DMS53 treated with DMSO at 0.1 percent for 48 hours (cell line): Measurements from ENCODE around the gene SLC41A1.

Experiments used
- DNase-seq: peaks from one replicate; lab custom pipeline; 2025; ENCODE audit not compliant: unreplicated experiment; lab: John Stamatoyannopoulos, UW

Gene SLC41A1

DNA sequence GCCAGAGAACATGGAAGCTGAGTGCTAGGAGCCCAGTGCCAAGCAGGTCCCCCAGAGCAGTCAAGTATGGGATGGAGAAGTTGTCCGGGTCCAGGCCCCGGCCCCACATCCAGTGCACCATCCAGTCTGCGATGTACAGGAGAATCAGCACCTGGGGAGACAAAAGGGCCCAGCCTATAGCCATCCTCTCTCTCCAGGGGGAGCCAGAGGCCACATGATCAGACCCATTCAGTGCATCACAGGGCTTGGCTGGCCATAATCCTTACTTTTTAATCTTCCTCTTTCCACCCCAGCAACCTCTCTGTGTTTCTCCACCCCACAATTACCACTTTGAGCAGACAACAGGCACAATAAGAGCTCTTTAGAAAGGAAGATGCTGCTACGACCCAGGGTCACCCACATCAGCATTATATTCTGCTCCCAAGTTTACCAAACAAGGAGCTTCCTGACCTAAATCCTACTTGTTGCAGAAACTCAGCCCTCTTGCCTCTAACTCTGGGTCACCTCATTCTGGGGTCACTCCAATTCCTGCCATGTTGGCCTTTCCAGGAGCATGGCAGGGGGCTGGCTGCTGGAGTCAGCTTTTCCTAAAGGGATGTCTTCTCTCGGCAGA is 21.3 kb downstream of the SLC41A1 start:
- DNase-seq, result peak; percentile 64

DNA sequence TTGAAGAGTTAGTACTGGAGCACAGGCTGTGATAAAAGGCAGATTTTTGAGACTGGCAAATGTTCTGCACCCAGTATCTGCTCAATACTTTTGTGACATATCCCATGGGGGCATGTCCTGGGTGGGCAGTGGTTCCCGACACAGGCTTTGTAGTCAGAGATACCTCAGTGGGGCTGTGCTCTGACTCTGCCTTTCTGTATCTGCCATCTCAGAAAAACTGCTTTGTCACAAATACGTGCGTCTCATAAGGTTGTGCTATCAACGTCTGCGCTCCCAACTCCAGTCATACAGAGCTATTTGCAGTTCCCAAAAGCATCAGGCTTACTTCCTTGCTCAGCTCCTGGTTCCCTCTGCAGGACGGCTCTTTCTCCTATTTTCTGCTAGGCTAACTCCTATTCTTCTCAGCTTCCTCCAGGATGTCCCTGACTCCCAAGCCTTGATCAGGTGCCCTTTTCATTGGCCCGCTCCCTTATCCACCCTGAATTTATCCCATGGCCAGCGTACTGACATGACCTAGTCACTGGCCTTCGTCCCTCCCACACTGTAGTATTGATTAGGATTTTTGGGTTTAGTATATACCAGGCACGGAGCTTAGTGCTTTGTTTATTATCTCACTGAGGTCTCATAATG is 25.6 kb downstream of the SLC41A1 start:
- DNase-seq, result no peak

DNA sequence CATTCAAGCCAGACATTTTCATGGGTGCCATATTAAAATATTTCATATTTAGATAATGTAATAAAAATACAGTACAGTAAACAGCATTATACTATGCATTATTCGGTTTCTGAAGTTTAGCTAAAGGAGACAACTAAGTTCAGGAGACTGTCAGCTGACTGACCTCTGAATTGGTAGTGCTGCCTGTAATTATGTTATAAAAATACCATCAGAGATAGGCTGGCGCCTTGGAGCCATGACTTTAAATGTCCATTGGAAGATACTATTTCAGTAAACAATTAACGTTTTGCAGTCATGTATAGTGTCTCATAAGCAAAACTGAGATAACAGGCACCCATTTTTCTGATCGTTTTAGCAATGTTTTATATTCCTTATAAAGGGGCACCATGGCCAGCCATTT is 26.4 kb downstream of the SLC41A1 start:
- DNase-seq, result no peak

- DNase-seq, result no peak
Observed at GRCh38 chr1:205785446-205785845, 27.6 kb downstream of the SLC41A1 start.

DNA sequence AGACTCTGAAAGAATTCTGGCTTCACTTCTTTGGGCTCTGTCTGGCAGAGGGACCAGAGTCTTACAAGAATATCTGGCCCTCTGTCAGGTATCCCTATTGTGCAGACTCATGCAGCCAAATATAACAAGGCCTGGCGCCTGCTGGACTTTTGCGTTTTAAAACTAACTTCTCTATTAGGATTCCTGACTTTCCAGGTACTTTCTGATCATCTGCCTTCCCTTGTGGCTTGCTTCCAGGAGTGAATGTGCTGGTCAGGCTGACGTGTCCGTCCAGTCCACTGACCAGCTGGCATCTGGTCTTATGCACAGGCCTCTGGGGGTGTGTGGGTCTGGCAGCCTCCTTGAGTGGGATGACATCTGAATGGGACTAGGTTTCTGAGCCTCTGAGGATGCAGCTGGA is 29.1 kb downstream of the SLC41A1 start:
- DNase-seq, result no peak

- no peak for DNase-seq
Observed at GRCh38 chr1:205783433-205783795, 29.6 kb downstream of the SLC41A1 start.

DNA sequence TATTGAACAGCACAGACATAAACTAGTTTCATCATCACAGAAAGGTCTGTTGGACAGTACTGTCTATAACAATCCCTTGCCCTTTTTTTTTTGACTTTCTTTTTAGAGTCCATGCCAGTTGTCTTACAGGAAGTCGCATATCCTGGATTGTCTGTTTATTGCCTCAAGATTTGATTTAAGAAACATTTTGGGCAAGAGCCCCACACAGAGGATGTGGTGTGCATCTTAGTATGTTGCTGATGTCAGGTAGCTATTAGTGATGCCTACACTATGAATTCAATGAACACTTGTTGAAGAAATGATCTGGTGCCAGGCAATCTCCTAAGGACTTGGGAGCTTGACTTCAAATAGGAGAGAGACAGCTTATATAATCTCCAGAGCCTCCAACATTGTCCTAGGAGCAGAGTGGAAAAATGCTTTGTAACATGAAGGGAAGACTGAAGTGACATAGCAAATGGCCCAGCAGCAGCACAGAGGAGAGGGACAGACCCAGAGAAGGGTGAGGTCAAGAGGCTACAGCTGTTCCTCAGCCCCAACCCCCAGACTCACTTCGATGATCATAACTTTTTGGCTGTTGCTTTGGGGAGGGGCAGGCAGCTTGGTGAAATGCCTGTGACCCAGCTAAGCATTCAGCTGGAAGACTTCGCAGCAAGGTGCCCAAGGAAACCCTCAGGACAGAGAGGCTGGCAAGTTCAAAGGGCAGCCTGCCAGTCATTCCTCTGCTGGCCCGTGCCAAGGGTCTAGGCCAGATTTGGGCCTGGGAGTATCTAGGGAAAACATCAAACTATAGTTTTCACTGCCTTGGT is 30.2 kb downstream of the SLC41A1 start:
- DNase-seq, result no peak

- no peak for DNase-seq
Observed at GRCh38 chr1:205780335-205780734, 32.7 kb downstream of the SLC41A1 start.

GRCh38 chr1:205777994-205778393 is 35.0 kb downstream of the SLC41A1 start:
- no peak for DNase-seq

- no peak for DNase-seq
Observed at GRCh38 chr1:205775717-205776056, 37.3 kb downstream of the SLC41A1 start.

DNA sequence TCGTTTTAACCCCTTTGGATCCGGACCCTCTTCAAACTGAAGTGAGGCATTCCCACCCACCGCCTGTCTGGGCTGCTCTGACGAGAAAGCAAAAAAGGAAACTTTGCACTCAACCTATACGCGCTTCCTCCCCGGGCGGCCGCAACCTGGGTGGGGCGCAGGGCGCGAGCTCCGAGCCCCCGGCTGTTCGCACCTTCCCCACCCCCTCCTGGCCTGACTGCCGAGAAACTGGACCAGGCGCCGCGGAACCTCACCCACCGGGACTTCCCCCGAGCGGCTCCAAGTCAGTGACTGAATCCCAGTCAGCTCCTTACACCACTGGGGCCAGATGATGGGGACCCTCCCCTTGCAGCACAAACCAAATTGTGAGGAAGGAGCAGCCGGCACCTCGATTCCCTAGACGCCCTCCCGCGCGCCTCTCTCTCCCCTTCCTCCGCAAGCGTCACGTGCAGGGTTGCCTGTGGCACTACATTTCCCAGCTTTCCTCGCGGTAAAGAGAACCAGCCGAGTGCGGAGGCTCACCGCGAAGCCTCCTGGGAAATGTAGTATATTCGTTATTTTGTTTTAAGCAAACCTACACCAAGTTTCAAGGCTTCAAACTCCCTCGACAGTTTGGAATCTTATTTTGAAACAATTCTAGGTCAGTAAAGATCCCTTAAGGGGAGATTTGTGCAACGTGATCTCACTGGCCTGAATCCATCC is 37.8 kb downstream of the SLC41A1 start, which contains the start of gene RAB29:
Gene RAB29, minus strand, starts transcription at position 468 of the 702 bp plus-strand sequence. CDS start 526 bp downstream, outside the sequence.
- DNase-seq, result peak; percentile 59

DNA sequence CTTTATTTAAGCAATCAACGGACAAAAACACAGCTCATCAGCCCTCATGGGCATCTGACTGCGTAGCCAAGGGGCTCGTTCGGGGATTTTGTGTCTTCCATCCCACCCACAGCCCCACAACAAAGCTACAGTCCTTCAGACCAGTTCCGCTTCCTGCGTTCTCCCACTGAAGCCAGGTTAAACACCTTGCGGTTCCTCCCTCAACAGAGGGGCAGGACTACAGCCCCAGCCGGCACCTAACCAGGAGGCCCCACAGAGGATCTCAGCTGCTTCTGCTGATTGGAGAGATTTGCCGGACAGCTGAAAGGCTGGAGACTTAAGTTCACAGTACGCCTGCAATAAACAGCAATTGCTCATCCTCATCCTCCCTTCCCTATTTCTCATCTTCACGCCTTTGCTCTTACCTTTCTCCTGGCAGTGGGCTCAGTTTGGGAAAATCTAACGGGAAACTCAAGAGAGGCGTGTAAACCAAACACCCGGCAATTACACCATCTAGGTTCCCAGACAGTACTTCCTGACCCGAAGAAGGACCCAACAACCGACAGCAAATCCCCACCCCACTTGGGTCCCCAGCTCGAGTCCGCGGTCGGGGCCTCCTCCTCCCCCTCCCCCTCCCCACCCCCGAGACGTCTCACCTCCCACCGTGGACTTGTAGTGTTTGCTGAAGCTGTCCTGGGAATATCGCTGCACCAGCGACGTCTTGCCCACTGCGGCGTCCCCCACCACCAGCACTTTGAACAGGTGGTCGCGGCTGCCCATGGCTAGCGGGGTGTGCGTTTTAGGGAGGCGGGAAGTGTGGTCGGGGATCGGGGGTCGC is 38.6 kb downstream of the SLC41A1 start:
- no peak for DNase-seq

GRCh38 chr1:205772607-205773032 is 40.4 kb downstream of the SLC41A1 start:
- no peak for DNase-seq

- DNase-seq, result no peak
Observed at GRCh38 chr1:205770618-205771017, 42.4 kb downstream of the SLC41A1 start.

DNA sequence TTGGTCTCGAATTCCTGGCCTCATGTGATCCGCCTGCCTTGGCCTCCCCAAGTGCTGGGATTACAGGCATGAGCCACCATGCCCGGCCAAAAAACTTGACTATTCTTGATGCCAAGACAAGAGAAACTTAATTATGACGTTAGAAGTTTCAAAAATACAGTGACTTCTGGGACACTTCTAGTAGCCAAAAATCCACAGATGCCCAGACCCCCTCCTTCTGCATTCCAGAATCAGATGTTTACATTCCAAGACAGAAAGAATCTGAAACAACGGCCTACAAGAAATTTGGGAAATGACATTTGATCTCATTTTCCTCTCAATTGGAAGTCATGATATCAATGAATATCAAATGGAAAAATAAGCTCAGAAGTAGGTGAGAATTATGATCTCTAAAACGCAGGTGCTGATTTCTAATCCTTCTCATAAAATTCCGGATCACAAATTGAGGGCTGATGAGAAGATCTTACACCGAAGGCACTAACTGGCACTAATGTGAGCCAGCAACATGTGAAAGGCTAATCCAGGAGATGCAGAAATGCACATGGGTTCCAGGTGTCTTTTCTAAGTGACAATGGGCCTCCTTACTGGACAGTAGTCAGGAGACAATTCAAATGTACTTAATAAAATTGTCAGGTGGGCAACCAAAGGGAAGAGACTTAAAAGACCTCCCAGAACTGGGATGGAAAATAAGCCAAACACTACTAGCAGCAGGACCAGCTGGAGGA is 43.2 kb downstream of the SLC41A1 start:
- DNase-seq, result no peak

DNA sequence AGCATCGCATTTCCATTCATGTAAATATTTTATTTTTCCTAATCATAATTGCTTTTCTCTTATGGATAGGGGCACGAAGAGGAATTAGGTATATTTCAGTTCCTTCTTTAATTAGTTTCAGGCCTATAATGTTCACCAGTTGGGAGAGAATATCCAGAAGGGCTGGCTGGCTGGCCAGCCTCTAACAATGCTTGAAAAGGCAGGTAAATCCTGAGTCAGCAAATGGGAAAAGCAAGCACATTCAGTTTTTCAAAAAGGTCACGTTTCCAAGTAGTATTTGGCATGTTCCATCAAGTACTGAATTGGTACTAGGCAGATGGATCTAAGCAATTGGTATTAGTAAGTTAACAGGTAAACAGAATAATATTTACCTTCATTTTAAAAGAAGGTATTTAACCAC is 45.8 kb downstream of the SLC41A1 start:
- DNase-seq, result no peak

- no peak for DNase-seq
Observed at GRCh38 chr1:205766570-205766969, 46.4 kb downstream of the SLC41A1 start.

DNA sequence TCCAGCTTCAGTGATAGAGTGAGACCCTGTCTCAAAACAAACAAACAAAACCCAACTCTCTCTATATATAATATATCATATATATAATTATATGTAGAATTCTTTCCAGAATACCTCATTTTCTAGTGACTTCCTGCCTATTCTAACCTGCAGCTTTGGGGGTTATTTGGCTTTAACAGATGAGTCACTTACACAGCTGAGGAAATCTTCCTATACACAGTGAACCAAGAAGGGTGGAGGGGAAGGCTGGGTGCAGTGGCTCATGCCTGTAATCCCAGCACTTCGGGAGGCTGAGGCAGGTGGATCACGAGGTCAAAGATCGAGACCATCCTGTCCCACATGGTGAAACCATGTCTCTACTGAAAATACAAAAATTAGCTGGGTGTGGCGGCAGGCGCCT is 47.0 kb downstream of the SLC41A1 start:
- no peak for DNase-seq

- DNase-seq, result no peak
Observed at GRCh38 chr1:205764578-205764977, 48.4 kb downstream of the SLC41A1 start.

GRCh38 chr1:205763980-205764379 is 49.0 kb downstream of the SLC41A1 start:
- DNase-seq, result no peak
